H1 (cell line): ENCODE data around the gene PDE1A. TPM values are rescaled to one million over a fixed set of nuclear protein-coding genes. Genes with fewer than 3 reads are reported as not detected.

ENCODE experiments used
- CTCF ChIA-PET: fragments of 300-600 bp; sonication (Branson Sonifier 250); formaldehyde crosslinking; loops from one replicate; lab custom pipeline; 2021; ENCODE audit not compliant: partially characterized antibody; lab: Charles Lee
- POLR2A ChIA-PET: fragments of 300-600 bp; sonication (Branson Sonifier 250); formaldehyde crosslinking; loops from one replicate; lab custom pipeline; 2021; ENCODE audit warnings: inconsistent platforms; ENCODE audit not compliant: partially characterized antibody; lab: Charles Lee
- DNase-seq, 2 experiments: peaks; one replicate each; pipeline versions ENCODE4 v3.0.0 to v3.0.0-alpha.2; 2010 to 2022; ENCODE audit warnings: low spot score in 2 of 2, low read depth in 1 of 2, mixed read lengths in 1 of 2
- FAIRE-seq: peaks from 2 replicates; lab custom pipeline; 2011; peaks lifted over from hg19 to GRCh38; lab: Jason Lieb, UNC
- H2AFZ ChIP-seq: 2 replicates; pipeline ENCODE4 v1.8.1; 2012; ENCODE audit warnings: low read length, inconsistent platforms
- H2AK5ac ChIP-seq: 2 replicates; pipeline ENCODE4 v1.6.1; 2013; ENCODE audit warnings: low read depth, low read length
- H2BK120ac ChIP-seq: replicated peaks from 2 replicates; pipeline ENCODE3; 2013; ENCODE audit warnings: low read depth, low read length, inconsistent platforms
- H2BK12ac ChIP-seq: 2 replicates; pipeline ENCODE4 v1.6.1; 2013; ENCODE audit warnings: low read depth, low read length
- H2BK15ac ChIP-seq: 2 replicates; pipeline ENCODE4 v1.6.1; 2013; ENCODE audit warnings: low read length
- H2BK20ac ChIP-seq: 2 replicates; pipeline ENCODE4 v1.6.1; 2013; ENCODE audit warnings: low read length
- H2BK5ac ChIP-seq: 2 replicates; pipeline ENCODE4 v1.6.1; 2013; ENCODE audit warnings: low read depth, low read length
- H3K14ac ChIP-seq: 2 replicates; pipeline ENCODE4 v1.6.1; 2013; ENCODE audit warnings: inconsistent platforms; ENCODE audit not compliant: insufficient read length
- H3K18ac ChIP-seq: 2 replicates; pipeline ENCODE4 v1.6.1; 2013; ENCODE audit warnings: low read length; ENCODE audit errors: extremely low read depth
- H3K23ac ChIP-seq: 2 replicates; pipeline ENCODE4 v1.6.1; 2013; ENCODE audit warnings: inconsistent platforms; ENCODE audit not compliant: insufficient read length
- H3K23me2 ChIP-seq: 2 replicates; pipeline ENCODE4 v1.6.1; 2013; ENCODE audit warnings: low read depth, low read length
- H3K27ac ChIP-seq: 2 replicates; pipeline ENCODE4 v1.6.1; 2011; ENCODE audit warnings: low read depth, low read length, inconsistent platforms
- H3K27me3 ChIP-seq, 4 experiments: replicated peaks in 1 of 4; 1 replicate in 1 of 4; 2 replicates in 3 of 4; pipeline versions ENCODE4 v1.6.1 to v1.8.1; 2011 to 2013; ENCODE audit warnings: low read length in 3 of 4, mild to moderate bottlenecking in 3 of 4, inconsistent platforms in 2 of 4, mixed read lengths in 2 of 4, moderate library complexity in 1 of 4; ENCODE audit not compliant: control insufficient read depth in 3 of 4, insufficient read depth in 3 of 4; ENCODE audit errors: extremely low read depth in 1 of 4
- H3K36me3 ChIP-seq, 4 experiments: 2 replicates each; pipeline versions ENCODE4 v1.6.1 to v1.8.1; 2011 to 2013; ENCODE audit warnings: mild to moderate bottlenecking in 4 of 4, low read length in 3 of 4, moderate library complexity in 2 of 4, control low read depth in 1 of 4, inconsistent platforms in 1 of 4; ENCODE audit not compliant: insufficient read depth in 4 of 4, control insufficient read depth in 2 of 4
- H3K4ac ChIP-seq: replicated peaks from 2 replicates; pipeline ENCODE3; 2013; ENCODE audit warnings: low read length, low read depth, mixed read lengths, inconsistent platforms; ENCODE audit not compliant: insufficient read length
- H3K4me1 ChIP-seq, 4 experiments: replicated peaks in 1 of 4; 1 replicate in 1 of 4; 2 replicates in 3 of 4; pipeline versions ENCODE4 v1.6.1 to v1.8.1; 2011 to 2013; ENCODE audit warnings: low read length in 3 of 4, inconsistent platforms in 2 of 4, mixed read lengths in 1 of 4; ENCODE audit not compliant: insufficient read depth in 4 of 4, control insufficient read depth in 3 of 4
- H3K4me2 ChIP-seq, 2 experiments: 2 replicates each; pipeline versions ENCODE4 v1.6.1 to v1.8.1; 2011 to 2013; ENCODE audit warnings: low read depth in 2 of 2, low read length in 2 of 2, control low read depth in 1 of 2, inconsistent platforms in 1 of 2, mild to moderate bottlenecking in 1 of 2; ENCODE audit not compliant: insufficient read depth in 1 of 2
- H3K4me3 ChIP-seq, 4 experiments: fragments of 200-600, 300-600 bp in 1 of 4; sonication (generic), shearing (Covaris generic), sonication (Bioruptor Twin) in 1 of 4; 2 replicates each; pipeline versions ENCODE4 v1.5.1 to v1.8.1; 2011 to 2016; ENCODE audit warnings: low read length in 4 of 4, low read depth in 3 of 4, control low read depth in 2 of 4, inconsistent platforms in 2 of 4, mild to moderate bottlenecking in 2 of 4, mixed read lengths in 1 of 4, moderate library complexity in 1 of 4; ENCODE audit not compliant: insufficient read depth in 2 of 4; ENCODE audit errors: extremely low read depth in 1 of 4
- H3K56ac ChIP-seq: replicated peaks from 2 replicates; pipeline ENCODE3; 2013; ENCODE audit warnings: low read depth, mild to moderate bottlenecking, mixed read lengths, low read length, inconsistent platforms; ENCODE audit not compliant: insufficient read length
- H3K79me1 ChIP-seq: 2 replicates; pipeline ENCODE4 v1.6.1; 2013; ENCODE audit warnings: low read depth, low read length, control low read depth
- H3K79me2 ChIP-seq, 2 experiments: 2 replicates each; pipeline versions ENCODE4 v1.6.1 to v1.8.1; 2012 to 2013; ENCODE audit warnings: low read length in 2 of 2, mild to moderate bottlenecking in 2 of 2, inconsistent platforms in 1 of 2; ENCODE audit not compliant: insufficient read depth in 2 of 2, control insufficient read depth in 1 of 2
- H3K9ac ChIP-seq, 4 experiments: replicated peaks in 1 of 4; 1 replicate in 1 of 4; 2 replicates in 3 of 4; pipeline versions ENCODE4 v1.6.1 to v1.8.1; 2011 to 2013; ENCODE audit warnings: low read depth in 3 of 4, low read length in 3 of 4, control low read depth in 2 of 4, mild to moderate bottlenecking in 2 of 4, moderate library complexity in 2 of 4, inconsistent platforms in 1 of 4; ENCODE audit errors: extremely low read depth in 1 of 4
- H3K9me3 ChIP-seq, 2 experiments: 2 replicates each; pipeline versions ENCODE4 v1.6.1 to v1.8.1; 2012 to 2013; ENCODE audit warnings: mild to moderate bottlenecking in 2 of 2, moderate library complexity in 2 of 2, control low read depth in 1 of 2, inconsistent platforms in 1 of 2, low read depth in 1 of 2, low read length in 1 of 2, mixed read lengths in 1 of 2; ENCODE audit not compliant: insufficient read depth in 2 of 2
- H4K20me1 ChIP-seq, 2 experiments: replicated peaks in 1 of 2; 2 replicates each; pipeline versions ENCODE3 to v1.8.1; 2011 to 2013; ENCODE audit warnings: inconsistent platforms in 2 of 2, low read length in 2 of 2, mild to moderate bottlenecking in 1 of 2; ENCODE audit not compliant: insufficient read depth in 2 of 2, control insufficient read depth in 1 of 2
- H4K5ac ChIP-seq: 2 replicates; pipeline ENCODE4 v1.6.1; 2013; ENCODE audit warnings: low read length, low read depth, mixed read lengths, inconsistent platforms; ENCODE audit not compliant: insufficient read length
- H4K8ac ChIP-seq: 2 replicates; pipeline ENCODE4 v1.8.0; 2013; ENCODE audit warnings: mild to moderate bottlenecking, moderate library complexity, low read length, inconsistent platforms; ENCODE audit not compliant: insufficient read depth; ENCODE audit errors: extremely low read depth
- H4K91ac ChIP-seq: replicated peaks from 2 replicates; pipeline ENCODE3; 2013; ENCODE audit warnings: low read length, mixed read lengths, inconsistent platforms; ENCODE audit not compliant: insufficient read length
- CBX5 ChIP-seq: fragments of 300-800, 300-1000 bp; sonication (generic); IDR thresholded peaks from 2 replicates; pipeline ENCODE4 v1.7.1; 2016; ENCODE audit warnings: antibody characterized with exemption, low read length, low read depth
- CEBPB ChIP-seq: IDR thresholded peaks from 2 replicates; pipeline ENCODE4 v1.6.1; 2012; ENCODE audit warnings: low read depth, low read length
- EGR1 ChIP-seq: IDR thresholded peaks from 2 replicates; pipeline ENCODE4 v1.6.1; 2011; ENCODE audit warnings: low read depth, low read length, borderline replicate concordance
- EZH2 ChIP-seq: fragments of 200-600 bp; sonication (generic); IDR thresholded peaks from 2 replicates; pipeline ENCODE4 v1.7.1; 2012; ENCODE audit warnings: low read depth, mild to moderate bottlenecking, moderate library complexity, low read length, inconsistent platforms; ENCODE audit not compliant: severe bottlenecking
- HDAC2 ChIP-seq, 2 experiments: fragments of 300-600 bp in 1 of 2; sonication (generic) in 1 of 2; IDR thresholded peaks; 2 replicates each; pipeline ENCODE4 v1.6.1; 2011 to 2012; ENCODE audit warnings: low read depth in 2 of 2, low read length in 2 of 2, mild to moderate bottlenecking in 2 of 2, moderate library complexity in 2 of 2, borderline replicate concordance in 1 of 2, inconsistent platforms in 1 of 2
- KDM5A ChIP-seq: fragments of 200-600 bp; IDR thresholded peaks from 2 replicates; pipeline ENCODE4 v1.7.1; 2012; ENCODE audit warnings: mild to moderate bottlenecking, low read length, inconsistent platforms, mixed read lengths
- MAX ChIP-seq: IDR thresholded peaks from 2 replicates; pipeline ENCODE4 v1.6.1; 2012; ENCODE audit warnings: inconsistent platforms
- TBP ChIP-seq: IDR thresholded peaks from 2 replicates; pipeline ENCODE4 v1.6.1; 2011; ENCODE audit warnings: low read depth, low read length, improper control_type of control experiment
- USF2 ChIP-seq: IDR thresholded peaks from 2 replicates; pipeline ENCODE4 v1.6.1; 2011; ENCODE audit warnings: low read length, improper control_type of control experiment
- WGBS, 2 experiments: shearing (Covaris generic) in 1 of 2; methylation state at CpG; one replicate each; pipeline versions ENCODE4 v1.1.6 to v1.1.7; 2013 to 2015; ENCODE audit warnings: low lambda C conversion rate in 2 of 2, mixed read lengths in 2 of 2, inconsistent platforms in 1 of 2, low coverage in 1 of 2, missing lambda C conversion rate in 1 of 2; ENCODE audit not compliant: insufficient replicate concordance in 2 of 2, insufficient coverage in 1 of 2, insufficient read length in 1 of 2; ENCODE audit errors: extremely low coverage in 1 of 2, missing lambda C conversion rate in 1 of 2; 5-methylcytosine and 5-hydroxymethylcytosine counted together
- polyA plus RNA-seq, 7 experiments: library from polyadenylated mRNA; depleted of rRNA in 3 of 7; stranded (reverse) in 5 of 7; unstranded in 2 of 7; fragments of >200 nt in 5 of 7; fragments of 200-250 nt in 2 of 7; gene quantifications; 1 replicate in 5 of 7; 2 replicates in 1 of 7; 4 replicates in 1 of 7; pipeline versions ENCODE4 v1.2.1 to v1.2.3, GENCODE V29; 2011 to 2013; ENCODE audit warnings: missing spikeins in 2 of 7, mixed read lengths in 2 of 7
- total RNA-seq: library from RNA; stranded (reverse); fragmentation: NEBNext Ultra II Directional; extraction: Animal tissue kit (Norgen Biotek cat#: 25700); gene quantifications from 2 replicates; pipeline ENCODE4 v1.2.1, GENCODE V29; 2021
- TF ChIP-seq, protein P1 (sequence below): IDR thresholded peaks from 2 replicates; pipeline ENCODE4 v1.6.1; 2011; ENCODE audit warnings: low read depth, mild to moderate bottlenecking, low read length; ENCODE audit not compliant: insufficient read depth

Gene PDE1A
- total and polyA plus RNA-seq, 2 of the 8 experiments (the other 6 are each of a cell fraction or from before 2014, with no cell fraction given): 0.34 TPM; not detected in 1

- Histone ChIP-seq H3K23ac (no peak overlapping the region), H3K4me2 (no peak overlapping the region), H3K4ac (no peak overlapping the region), H2BK12ac (no peak overlapping the region), H3K4me1 (0 out of 7 replicates have a peak, but pooled peaks cover 0 to 1% (median 0%) of the 10 kb centered on the region in 4 experiments), H2AFZ (peak overlapping the region; percentile 17; the same call in 1 of the 2 replicates), H2AK5ac (no peak overlapping the region), H4K20me1 (no peaks in the 10 kb centered on the region), H3K14ac (no peak overlapping the region), H3K9me3 (no peaks in the 10 kb centered on the region), H3K9ac (no peak overlapping the region), H3K79me1 (no peaks in the 10 kb centered on the region), H3K4me3 (no peak overlapping the region), H2BK20ac (no peak overlapping the region), H3K56ac (no peak overlapping the region), H2BK5ac (no peak overlapping the region), H3K18ac (no peak overlapping the region), H3K27ac (no peak overlapping the region), H3K79me2 (no peaks in the 10 kb centered on the region), H4K8ac (no peak overlapping the region), H4K5ac (no peak overlapping the region), H2BK120ac (no peak overlapping the region), H3K36me3 (no peaks in the 10 kb centered on the region), H2BK15ac (no peak overlapping the region), H3K27me3 (no peaks in the 10 kb centered on the region), H3K23me2 (no peaks in the 10 kb centered on the region), H4K91ac (no peak overlapping the region)
- FAIRE-seq (no peak), DNase-seq (no peak)
- 80% methylated on average over 3 of the region's 3 CpGs; no CpG with 5 or more reads in 1 of the 2 experiments for WGBS, 2 experiments
- ChIA-PET CTCF (no interaction called here), POLR2A (no interaction called here)
- TF ChIP-seq EGR1: no peak
- no peak for TF ChIP-seq MAX
- TF ChIP-seq EZH2: no peak
- TF ChIP-seq KDM5A: no peak
- no peak for TF ChIP-seq CEBPB
- TF ChIP-seq TBP: no peak
- TF ChIP-seq CBX5: no peak
- TF ChIP-seq USF2: no peak
- no peak for TF ChIP-seq HDAC2 (IDR thresholded peaks at IDR 0.05; ENCODE audit: borderline replicate concordance in 1 of 2, low read depth in 2 of 2, low read length in 2 of 2)
- TF ChIP-seq, protein P1, sequence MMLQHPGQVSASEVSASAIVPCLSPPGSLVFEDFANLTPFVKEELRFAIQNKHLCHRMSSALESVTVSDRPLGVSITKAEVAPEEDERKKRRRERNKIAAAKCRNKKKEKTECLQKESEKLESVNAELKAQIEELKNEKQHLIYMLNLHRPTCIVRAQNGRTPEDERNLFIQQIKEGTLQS: no peak
Measured at GRCh38 chr2:182128821-182129707, 297.8 kb downstream of the PDE1A start.
